MCF 10A (cell line): ENCODE results near the gene XXYLT1. TPM values are rescaled to one million over a fixed set of nuclear protein-coding genes. Genes with fewer than 3 reads are reported as not detected.

Experiments
- BruUV-seq: library from RNA; stranded (reverse); fragments of 400-500 nt; replicated peaks from 2 replicates; lab custom pipeline; 2021; lab: Mats Ljungman, UMichigan
- CTCF ChIA-PET: fragments of 300-600 bp; sonication (Branson Sonifier 250); formaldehyde crosslinking; extraction: SDS; loops from one replicate; lab custom pipeline; 2021; ENCODE audit warnings: antibody characterized with exemption, inconsistent platforms; lab: Yijun Ruan, JAX
- POLR2A ChIA-PET: fragments of 300-600, 350-650 bp; sonication (Branson Sonifier 250); formaldehyde crosslinking; extraction: SDS; loops from one replicate; lab custom pipeline; 2020; ENCODE audit warnings: antibody characterized with exemption, inconsistent platforms; lab: Yijun Ruan, JAX
- DNase-seq: peaks from one replicate; pipeline ENCODE4 v3.0.0-alpha.2; 2018; ENCODE audit not compliant: unreplicated experiment
- H3K27ac Mint-ChIP-seq: one replicate; pipeline ENCODE4 v1.8.0; 2022; ENCODE audit warnings: mild to moderate bottlenecking, low read depth, mixed read lengths; ENCODE audit not compliant: unreplicated experiment
- H3K27me3 Mint-ChIP-seq: one replicate; pipeline ENCODE4 v1.8.0; 2022; ENCODE audit warnings: mixed read lengths; ENCODE audit not compliant: insufficient read depth, unreplicated experiment
- H3K36me3 Mint-ChIP-seq: one replicate; pipeline ENCODE4 v1.8.0; 2022; ENCODE audit warnings: mild to moderate bottlenecking, moderate library complexity, mixed read lengths; ENCODE audit not compliant: insufficient read depth, unreplicated experiment
- H3K4me1 Mint-ChIP-seq: one replicate; pipeline ENCODE4 v1.8.0; 2022; ENCODE audit warnings: mixed read lengths; ENCODE audit not compliant: insufficient read depth, unreplicated experiment
- H3K4me3 Mint-ChIP-seq: one replicate; pipeline ENCODE4 v1.8.0; 2022; ENCODE audit warnings: mild to moderate bottlenecking, moderate library complexity, mixed read lengths; ENCODE audit not compliant: unreplicated experiment
- H3K9me3 Mint-ChIP-seq: one replicate; pipeline ENCODE4 v1.8.0; 2022; ENCODE audit warnings: mixed read lengths; ENCODE audit not compliant: unreplicated experiment
- intact Hi-C: fragments of 100-400 bp; cut with micrococcal nuclease; formaldehyde crosslinking; loops from 2 replicates; pipeline ENCODE4 v1.14.1; 2022
- total RNA-seq: library from RNA; stranded (reverse); gene quantifications from 2 replicates; pipeline ENCODE4 v1.2.3, GENCODE V29; 2022
- TF ChIP-seq, protein P1 (sequence below): fragments of 200-600 bp; IDR thresholded peaks from one replicate; pipeline ENCODE4 v1.8.0; 2022; ENCODE audit warnings: antibody characterized with exemption, mild to moderate bottlenecking; ENCODE audit not compliant: unreplicated experiment

XXYLT1 gene
- total RNA-seq, 1 experiment from 2014 or later, result 10.0 TPM

DNA sequence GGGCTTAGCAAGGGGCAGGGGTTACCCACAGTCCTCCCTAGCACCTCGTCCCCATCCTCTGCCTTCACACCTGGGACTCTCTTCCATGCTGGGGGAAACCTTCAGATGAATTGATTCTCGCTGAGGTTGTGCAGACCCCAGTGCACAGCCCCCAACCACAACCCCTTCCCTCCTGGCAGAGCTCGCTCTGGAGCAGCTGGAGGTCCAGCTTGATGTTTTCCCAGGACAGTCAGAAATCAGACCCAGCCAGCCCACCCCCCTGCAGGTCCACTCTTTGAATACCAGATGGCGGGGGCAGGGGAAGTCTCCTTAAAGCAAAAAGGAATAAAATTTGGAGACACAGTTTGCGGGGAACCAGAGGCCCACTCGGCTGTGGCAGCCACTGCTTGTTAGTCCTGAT, 234.4 kb downstream of the XXYLT1 start:
- Mint-ChIP-seq H3K36me3 (no peaks in the 10 kb centered on the region), H3K27me3 (no peaks in the 10 kb centered on the region), H3K9me3 (no peaks in the 10 kb centered on the region), H3K27ac (no peak overlapping the region), H3K4me1 (peaks cover 12% of the 10 kb centered on the region), H3K4me3 (no peak overlapping the region)
- CTCF ChIA-PET, result no interaction called here
- intact Hi-C loops, result no loop called here
- TF ChIP-seq, protein P1, sequence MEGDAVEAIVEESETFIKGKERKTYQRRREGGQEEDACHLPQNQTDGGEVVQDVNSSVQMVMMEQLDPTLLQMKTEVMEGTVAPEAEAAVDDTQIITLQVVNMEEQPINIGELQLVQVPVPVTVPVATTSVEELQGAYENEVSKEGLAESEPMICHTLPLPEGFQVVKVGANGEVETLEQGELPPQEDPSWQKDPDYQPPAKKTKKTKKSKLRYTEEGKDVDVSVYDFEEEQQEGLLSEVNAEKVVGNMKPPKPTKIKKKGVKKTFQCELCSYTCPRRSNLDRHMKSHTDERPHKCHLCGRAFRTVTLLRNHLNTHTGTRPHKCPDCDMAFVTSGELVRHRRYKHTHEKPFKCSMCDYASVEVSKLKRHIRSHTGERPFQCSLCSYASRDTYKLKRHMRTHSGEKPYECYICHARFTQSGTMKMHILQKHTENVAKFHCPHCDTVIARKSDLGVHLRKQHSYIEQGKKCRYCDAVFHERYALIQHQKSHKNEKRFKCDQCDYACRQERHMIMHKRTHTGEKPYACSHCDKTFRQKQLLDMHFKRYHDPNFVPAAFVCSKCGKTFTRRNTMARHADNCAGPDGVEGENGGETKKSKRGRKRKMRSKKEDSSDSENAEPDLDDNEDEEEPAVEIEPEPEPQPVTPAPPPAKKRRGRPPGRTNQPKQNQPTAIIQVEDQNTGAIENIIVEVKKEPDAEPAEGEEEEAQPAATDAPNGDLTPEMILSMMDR, result no peak
- DNase-seq, result no peak
- POLR2A ChIA-PET, result no interaction called here
- no TSS peak for BruUV-seq

DNA sequence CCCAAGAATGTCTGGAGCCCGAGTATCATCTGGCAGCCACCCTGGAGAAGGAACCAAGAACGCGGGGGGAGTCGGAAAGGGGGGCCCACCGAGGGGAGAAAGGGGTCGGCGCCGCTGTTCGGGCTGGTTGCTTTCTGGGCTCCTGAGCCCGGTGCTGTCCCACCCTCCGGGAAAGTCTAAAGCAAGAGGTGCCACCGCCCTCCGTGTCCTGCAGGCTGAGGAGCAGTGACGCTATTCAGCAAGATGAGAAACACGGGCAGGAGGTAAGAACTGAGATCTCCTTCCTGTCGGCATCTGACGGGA, 234.8 kb downstream of the XXYLT1 start:
- Mint-ChIP-seq H3K27ac (no peak overlapping the region), H3K9me3 (no peaks in the 10 kb centered on the region), H3K4me1 (peaks cover 13% of the 10 kb centered on the region), H3K36me3 (no peaks in the 10 kb centered on the region), H3K4me3 (no peak overlapping the region), H3K27me3 (no peaks in the 10 kb centered on the region)
- TF ChIP-seq, protein P1, result no peak
- DNase-seq, result no peak
- ChIA-PET POLR2A (no interaction called here), CTCF (no interaction called here)
- no TSS peak for BruUV-seq
- intact Hi-C loops, result no loop called here

DNA sequence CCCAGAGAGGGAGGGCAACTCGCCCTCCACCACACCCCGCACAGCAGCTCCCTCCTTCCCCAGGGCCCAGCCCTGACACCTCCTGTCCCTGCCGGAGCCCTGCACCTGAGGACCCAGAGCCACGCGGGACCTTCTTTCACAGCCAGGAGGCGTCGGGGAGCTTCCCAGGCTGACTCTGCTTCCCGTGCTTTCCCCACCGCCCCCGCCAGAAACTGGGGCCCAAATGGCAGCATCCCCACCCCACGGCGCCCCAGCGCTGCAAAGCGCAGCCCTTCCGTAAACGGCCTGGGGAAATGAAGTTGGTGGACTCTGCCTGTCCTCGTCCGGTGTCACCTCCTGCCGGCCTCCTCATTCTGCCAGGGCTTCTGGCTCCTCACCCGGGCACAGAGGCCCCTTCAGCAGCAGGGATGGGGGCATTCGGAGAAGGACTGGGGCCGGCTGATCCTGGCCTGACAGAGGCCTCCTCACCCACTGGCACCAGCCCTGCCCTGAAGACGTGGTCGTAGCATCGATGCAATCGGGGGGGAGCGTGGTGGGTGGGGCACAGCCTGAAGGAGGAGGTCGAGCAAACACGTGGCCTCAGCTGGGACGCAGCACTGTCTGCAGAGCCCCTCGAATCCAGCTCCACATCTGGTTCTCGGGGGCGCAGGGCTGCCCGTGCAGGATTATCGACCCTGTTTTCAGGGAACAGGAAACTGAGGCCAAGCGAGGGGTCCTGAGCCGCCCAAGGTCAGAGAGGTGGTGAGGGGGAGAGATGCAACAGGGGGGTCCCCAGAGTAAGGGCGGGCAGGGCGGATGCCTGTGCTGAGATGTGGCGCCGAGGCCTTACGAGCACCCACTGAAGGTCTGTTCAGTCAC, 235.4 kb downstream of the XXYLT1 start:
- ChIA-PET POLR2A (no interaction called here), CTCF (no interaction called here)
- Mint-ChIP-seq H3K36me3 (no peaks in the 10 kb centered on the region), H3K4me3 (no peak overlapping the region), H3K9me3 (no peaks in the 10 kb centered on the region), H3K27ac (no peak overlapping the region), H3K27me3 (no peaks in the 10 kb centered on the region), H3K4me1 (peaks cover 17% of the 10 kb centered on the region)
- no peak for DNase-seq
- intact Hi-C loops, result no loop called here
- BruUV-seq, result no TSS peak
- TF ChIP-seq, protein P1, result no peak

DNA sequence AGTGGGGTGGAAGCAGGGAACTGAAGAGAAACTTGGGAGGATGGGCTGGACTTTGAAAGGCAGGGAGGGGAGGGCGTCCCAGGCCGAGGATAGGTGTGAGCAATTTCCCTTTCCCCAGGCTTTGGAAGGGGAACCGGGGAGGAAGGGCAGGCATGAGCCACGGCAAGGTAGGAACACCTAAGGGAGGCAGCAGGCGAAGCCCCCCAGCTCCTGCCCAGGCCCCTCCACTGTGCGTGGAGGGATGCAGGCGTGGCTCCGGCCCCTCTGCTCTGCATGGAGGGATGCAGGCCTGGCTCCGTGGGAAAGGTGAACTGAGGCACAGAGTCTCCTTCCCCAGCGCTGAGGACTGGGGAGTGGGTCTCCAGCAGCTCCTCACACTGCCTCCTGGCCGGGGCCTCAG, 236.4 kb downstream of the XXYLT1 start:
- TF ChIP-seq, protein P1, result no peak
- POLR2A ChIA-PET, result no interaction called here
- no peak for DNase-seq
- CTCF ChIA-PET, result no interaction called here
- H3K36me3 Mint-ChIP-seq, result no peaks in the 10 kb centered on the region
- no peaks in the 10 kb centered on the region for H3K9me3 Mint-ChIP-seq
- BruUV-seq, result no TSS peak
- no peak overlapping the region for H3K4me3 Mint-ChIP-seq
- H3K4me1 Mint-ChIP-seq, result peaks cover 17% of the 10 kb centered on the region
- H3K27me3 Mint-ChIP-seq, result no peaks in the 10 kb centered on the region
- intact Hi-C loops, result loop anchor here (5.0 kb wide), 1 partner anchor 352 kb away; no protein-coding TSS in a partner anchor
- H3K27ac Mint-ChIP-seq, result no peak overlapping the region
